HG02943 (cell line): Measurements from ENCODE around the gene LCOR.

Source experiments
- ATAC-seq: cut with Tn5 transposase; IDR thresholded peaks from one replicate; pipeline ENCODE4 v1.9.1; 2021; ENCODE audit warnings: mild to moderate bottlenecking, low read depth, moderate library complexity; ENCODE audit not compliant: unreplicated experiment

LCOR gene

GRCh38 chr10:96978621-96979154 lies 146.6 kb downstream of the LCOR start:
- peak; percentile 73 for ATAC-seq

- no peak for ATAC-seq
Measured at GRCh38 chr10:96982149-96982930, 150.2 kb downstream of the LCOR start.

- peak; percentile 73 for ATAC-seq
Measured at GRCh38 chr10:96984541-96985131, 152.5 kb downstream of the LCOR start.

- no peak for ATAC-seq
Measured at GRCh38 chr10:96986200-96986856, 154.2 kb downstream of the LCOR start.

GRCh38 chr10:96987141-96987841 lies 155.2 kb downstream of the LCOR start:
- ATAC-seq, result no peak

- ATAC-seq, result no peak
Measured at GRCh38 chr10:96987842-96988175, 155.7 kb downstream of the LCOR start.

GRCh38 chr10:96988426-96988825 lies 156.3 kb downstream of the LCOR start:
- ATAC-seq, result no peak

GRCh38 chr10:96991313-96991841 lies 159.3 kb downstream of the LCOR start:
- no peak for ATAC-seq

- peak; percentile 64 for ATAC-seq
Measured at GRCh38 chr10:96992721-96993120, 160.6 kb downstream of the LCOR start.

GRCh38 chr10:96995851-96996250 lies 163.8 kb downstream of the LCOR start:
- no peak for ATAC-seq

GRCh38 chr10:96996275-96996965 lies 164.3 kb downstream of the LCOR start:
- no peak for ATAC-seq

- no peak for ATAC-seq
Measured at GRCh38 chr10:96998329-96998888, 166.3 kb downstream of the LCOR start.

GRCh38 chr10:96999337-96999736 lies 167.2 kb downstream of the LCOR start:
- ATAC-seq, result no peak

- ATAC-seq, result no peak
Measured at GRCh38 chr10:96999987-97000386, 167.9 kb downstream of the LCOR start.

- no peak for ATAC-seq
Measured at GRCh38 chr10:97000487-97001182, 168.5 kb downstream of the LCOR start.

GRCh38 chr10:97001183-97001991 lies 169.3 kb downstream of the LCOR start:
- no peak for ATAC-seq

GRCh38 chr10:97002670-97003069 lies 170.6 kb downstream of the LCOR start:
- no peak for ATAC-seq

GRCh38 chr10:97003151-97003803 lies 171.2 kb downstream of the LCOR start:
- ATAC-seq, result no peak
